ENCODE data around the gene MTFR2. TPM values are rescaled to one million over a fixed set of nuclear protein-coding genes. Genes with fewer than 3 reads are reported as not detected.
"Not testable (repeated sequence)": the region's sequence is repeated elsewhere in the genome, so short reads cannot be mapped to it uniquely, and the experiment has no call there.

MTFR2 gene
- total RNA-seq, 2 donors from 2014 or later, result 0.65 to 0.71 TPM

DNA sequence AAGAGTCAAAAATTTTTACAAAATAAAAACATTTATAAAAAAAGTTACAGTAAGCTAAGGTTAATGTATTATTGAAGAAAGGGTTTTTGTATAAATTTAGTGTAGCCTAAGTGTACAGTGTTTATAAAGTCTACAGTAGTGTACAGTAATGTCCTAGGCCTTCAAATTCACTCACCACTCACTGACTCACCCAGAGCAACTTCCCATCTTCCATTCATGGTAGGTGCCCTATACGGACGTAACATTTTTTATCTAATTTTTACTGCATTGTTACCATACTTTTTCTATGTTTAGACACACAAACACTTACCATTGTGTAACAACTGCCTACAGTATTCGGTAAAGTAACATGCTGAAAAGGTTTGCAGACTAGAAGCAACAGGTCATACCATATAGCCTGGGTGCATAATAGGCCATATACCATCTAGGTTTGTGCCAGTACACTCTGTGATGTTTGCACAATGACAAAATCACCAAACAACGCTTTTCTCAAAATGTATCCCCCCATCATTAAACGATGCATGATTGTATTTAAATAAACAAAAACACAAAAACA lies 6.0 kb downstream of the MTFR2 start:
- intact Hi-C loops (cut with DNase I), result no loop called here
- DNase-seq (ENCODE audit: low spot score), result no peak

DNA sequence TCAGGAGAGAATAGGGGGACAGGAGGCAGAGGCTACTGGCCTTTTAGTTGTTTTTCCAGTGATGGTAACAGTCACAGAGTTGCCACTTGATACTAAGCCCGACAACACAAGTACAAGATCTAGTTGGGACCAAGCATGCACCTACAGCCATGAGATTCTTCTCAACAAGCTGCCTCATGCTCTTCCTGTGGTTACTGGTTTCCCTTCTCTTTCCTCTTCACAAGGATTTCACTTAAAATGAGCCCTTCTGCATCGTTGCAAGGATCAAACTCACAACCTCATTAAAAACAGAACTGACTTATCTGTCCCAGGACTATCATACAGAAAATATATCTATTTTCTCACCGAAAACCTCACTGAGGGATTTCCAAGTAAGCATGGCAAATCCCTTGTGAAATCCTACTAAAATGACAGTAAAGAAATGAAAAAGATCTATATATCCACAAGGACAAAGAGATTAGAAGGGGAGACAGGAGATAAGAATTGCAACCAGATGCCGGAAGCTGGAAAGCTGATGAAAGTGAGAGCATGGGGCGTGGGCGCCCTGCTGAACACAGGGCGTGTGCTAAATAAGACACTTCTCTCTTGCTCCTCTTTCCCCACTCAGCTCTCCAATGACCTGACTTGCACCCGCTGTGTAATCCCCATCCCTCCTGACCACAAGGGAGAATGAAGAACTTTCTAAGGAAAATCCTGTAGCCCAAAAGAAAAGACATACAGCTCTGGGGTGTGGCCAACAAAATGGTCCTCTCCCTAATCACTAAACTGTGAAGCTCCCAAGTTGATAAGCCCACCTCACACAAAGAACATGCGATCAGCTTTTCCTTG lies 13.4 kb downstream of the MTFR2 start:
- intact Hi-C loops (cut with DNase I), result no loop called here
- DNase-seq (ENCODE audit: low spot score), result no peak

DNA sequence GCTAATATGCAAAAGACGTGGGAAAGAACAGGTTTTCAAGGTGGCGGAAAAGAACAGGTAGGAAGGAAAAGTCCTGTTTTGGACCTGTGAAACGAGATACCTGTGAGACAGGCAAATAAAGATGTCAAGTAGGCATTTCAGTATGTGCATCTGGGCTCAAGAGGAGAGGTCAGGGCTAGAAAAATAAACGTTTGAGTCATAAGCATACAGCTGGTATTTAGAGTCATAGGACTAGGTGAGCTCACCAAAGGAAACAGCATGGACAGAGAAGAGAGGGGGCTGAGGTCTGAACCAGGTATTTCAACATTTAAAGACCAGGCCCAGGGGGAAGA lies 14.9 kb downstream of the MTFR2 start:
- intact Hi-C loops (cut with DNase I), result no loop called here
- no peak for DNase-seq (ENCODE audit: low spot score)

DNA sequence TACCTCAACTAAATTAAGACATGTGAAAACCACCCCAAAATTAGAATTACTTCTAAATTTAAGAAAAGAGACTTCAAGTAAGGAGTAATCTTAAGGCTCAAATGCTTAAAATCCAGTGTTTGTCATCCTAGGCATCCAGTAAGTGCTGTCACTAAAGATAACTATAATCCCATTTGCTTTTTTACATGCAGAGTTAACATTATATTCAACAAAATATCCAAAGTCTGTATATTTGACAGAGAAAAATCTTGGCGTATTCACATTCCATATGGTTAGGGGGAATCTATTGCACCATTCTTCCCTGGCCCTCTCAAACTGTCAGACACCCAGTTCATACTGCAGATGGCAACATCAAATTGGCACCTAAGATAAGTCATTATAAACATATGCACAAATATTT lies 17.4 kb downstream of the MTFR2 start:
- intact Hi-C loops (cut with DNase I), result no loop called here

DNA sequence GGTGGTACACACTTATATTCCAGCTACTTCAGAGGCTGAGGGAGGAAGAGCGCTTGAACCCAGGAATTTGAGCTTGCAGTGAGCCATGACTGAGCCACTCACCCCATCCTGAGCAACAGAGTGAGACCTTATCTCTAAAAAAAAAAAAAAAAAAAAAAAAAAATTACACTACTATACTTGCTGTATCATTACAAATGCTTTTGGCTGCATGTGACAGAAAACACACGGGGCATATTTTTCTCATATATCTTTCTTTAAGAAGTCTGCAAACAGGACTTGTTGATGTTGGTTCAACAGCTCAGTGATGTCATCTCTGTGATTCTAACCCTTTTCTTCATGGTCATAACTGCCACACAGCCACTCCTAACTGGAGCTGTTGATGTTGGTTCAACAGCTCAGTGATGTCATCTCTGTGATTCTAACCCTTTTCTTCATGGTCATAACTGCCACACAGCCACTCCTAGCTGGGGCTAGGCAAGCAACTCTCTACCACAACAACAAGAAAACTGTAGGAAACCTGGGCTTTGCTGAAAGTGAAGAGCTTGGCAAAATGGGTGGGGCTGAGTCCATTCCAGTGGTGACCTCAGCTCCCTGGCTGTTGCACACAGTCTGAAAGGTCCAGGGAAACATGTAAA lies 19.8 kb downstream of the MTFR2 start:
- intact Hi-C loops (cut with DNase I), result no loop called here
- DNase-seq (ENCODE audit: low spot score), result no peak

More for the DNA sequence above, 17.4 kb downstream of the MTFR2 start:
- DNase-seq (ENCODE audit: low spot score), result no peak

DNA sequence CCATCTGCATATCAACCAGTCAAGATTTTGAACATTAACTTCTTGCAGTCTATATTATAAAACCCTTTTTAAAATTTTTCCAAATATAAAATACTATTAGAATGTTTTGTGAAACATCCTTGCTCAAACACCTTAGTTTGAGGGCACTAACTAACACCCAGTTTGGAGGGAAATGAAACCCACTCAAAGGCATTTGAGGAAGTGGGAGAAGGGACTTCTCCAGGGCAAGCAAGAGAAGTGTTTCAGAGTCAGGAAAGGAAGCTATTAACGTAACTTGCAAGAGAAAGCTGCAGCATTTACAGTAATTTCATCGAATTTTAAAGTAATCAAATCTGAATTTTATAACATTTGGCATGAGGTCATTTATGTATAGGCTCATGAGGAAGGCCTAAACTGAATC lies 21.3 kb downstream of the MTFR2 start:
- intact Hi-C loops (cut with DNase I), result loop anchor here (5.0 to 10.0 kb wide), 2 partner anchors 692 to 694 kb away; no protein-coding TSS in a partner anchor
- DNase-seq (ENCODE audit: low spot score), result no peak

GRCh38 chr6:136226674-136227377 lies 23.3 kb downstream of the MTFR2 start:
- intact Hi-C loops (cut with DNase I), result loop anchor here (2.0 to 10.0 kb wide), 3 partner anchors 64 to 692 kb away; no protein-coding TSS in a partner anchor
- DNase-seq (ENCODE audit: low spot score), result no peak

- intact Hi-C loops (cut with DNase I), result loop anchor here (2.0 to 10.0 kb wide), 3 partner anchors 65 to 691 kb away; no protein-coding TSS in a partner anchor
- DNase-seq (ENCODE audit: low spot score), result no peak
Observed at GRCh38 chr6:136226027-136226673, 24.0 kb downstream of the MTFR2 start.

GRCh38 chr6:136225496-136225895 lies 24.6 kb downstream of the MTFR2 start:
- DNase-seq (ENCODE audit: low spot score), result no peak

DNA sequence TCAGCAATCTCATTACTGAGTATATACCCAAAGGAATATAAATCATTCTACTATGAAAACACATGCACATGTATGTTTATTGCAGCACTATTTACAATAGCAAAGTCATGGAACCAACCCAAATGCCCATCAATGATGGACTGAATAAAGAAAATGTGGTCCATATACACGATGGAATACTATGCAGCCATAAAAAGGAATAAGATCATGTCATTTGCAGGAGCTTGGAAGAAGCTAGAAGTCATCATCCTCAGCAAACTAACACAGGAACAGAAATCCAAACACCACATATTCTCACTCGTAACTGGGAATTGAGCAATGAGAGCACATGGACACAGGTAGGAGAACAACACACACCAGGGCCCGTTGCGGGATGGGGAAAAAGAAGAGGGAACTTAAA lies 25.1 kb downstream of the MTFR2 start:
- intact Hi-C loops (cut with DNase I), result loop anchor here (5.0 to 10.0 kb wide), 2 partner anchors 688 to 690 kb away; no protein-coding TSS in a partner anchor
- not testable (repeated sequence) for DNase-seq (ENCODE audit: low spot score)

More at GRCh38 chr6:136225496-136225895, 24.6 kb downstream of the MTFR2 start:
- intact Hi-C loops (cut with DNase I), result loop anchor here (5.0 to 10.0 kb wide), 2 partner anchors 688 to 691 kb away; no protein-coding TSS in a partner anchor

- intact Hi-C loops (cut with DNase I), result no loop called here
- no peak for DNase-seq (ENCODE audit: low spot score)
Observed at GRCh38 chr6:136216503-136217401, 33.4 kb downstream of the MTFR2 start.

GRCh38 chr6:136213853-136214252 lies 36.3 kb downstream of the MTFR2 start:
- intact Hi-C loops (cut with DNase I), result no loop called here
- no peak for DNase-seq (ENCODE audit: low spot score)

- intact Hi-C loops (cut with DNase I), result no loop called here
Observed at GRCh38 chr6:136213012-136213539, 37.0 kb downstream of the MTFR2 start.

DNA sequence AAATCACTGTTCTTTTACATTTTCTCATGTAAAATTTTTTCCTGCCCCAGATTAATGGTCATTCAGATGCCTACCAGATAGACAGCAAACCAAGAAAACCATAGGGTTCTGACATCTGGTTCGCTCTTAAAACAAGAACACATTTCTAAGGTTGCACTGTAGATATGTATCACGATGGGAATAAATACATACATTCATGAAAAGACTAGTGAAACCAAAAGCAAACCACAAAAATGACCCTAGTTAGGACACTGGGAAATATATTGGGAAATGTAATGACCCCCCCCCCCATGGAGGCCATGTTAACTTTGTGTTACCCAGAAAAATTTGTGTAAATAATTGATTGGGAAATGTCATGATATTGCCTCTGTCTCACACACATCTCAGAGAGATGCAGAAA lies 37.5 kb downstream of the MTFR2 start:
- DNase-seq (ENCODE audit: low spot score), result no peak
- intact Hi-C loops (cut with DNase I), result no loop called here

More at GRCh38 chr6:136213012-136213539, 37.0 kb downstream of the MTFR2 start:
- DNase-seq (ENCODE audit: low spot score), result no peak

DNA sequence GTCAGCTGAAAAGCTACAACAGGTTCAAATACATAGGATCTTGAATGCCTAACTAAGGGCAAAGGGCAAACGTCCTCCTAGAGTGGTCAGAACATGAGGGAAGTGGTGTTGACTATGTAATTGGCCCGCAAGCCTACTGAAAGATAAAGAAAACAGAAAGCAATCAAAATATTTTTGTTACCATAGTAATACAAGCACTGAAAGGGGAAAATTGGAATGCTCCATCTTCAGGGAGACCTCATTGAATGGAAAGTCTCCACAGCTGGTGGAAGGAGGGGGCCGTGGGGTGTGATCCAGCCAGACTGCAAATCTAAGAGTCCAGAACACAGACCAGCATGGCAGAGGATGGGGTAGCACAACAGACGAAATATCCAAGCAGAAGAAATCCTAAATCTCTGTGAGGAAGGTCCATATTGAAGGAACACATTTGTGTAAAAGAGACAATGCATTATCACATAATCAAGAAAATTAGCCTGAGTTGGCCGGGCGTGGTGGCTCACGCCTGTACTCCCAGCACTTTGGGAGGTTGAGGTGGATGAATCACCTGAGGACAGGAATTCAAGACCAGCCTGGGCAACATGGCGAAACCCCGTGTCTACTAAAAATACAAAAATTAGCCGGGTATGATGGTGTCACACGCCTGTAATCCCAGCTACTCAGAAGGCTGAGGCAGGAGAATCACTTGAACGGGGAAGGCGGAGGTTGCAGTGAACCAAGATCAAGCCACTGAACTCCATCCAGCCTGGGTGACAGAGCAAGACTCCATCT lies 39.5 kb downstream of the MTFR2 start:
- intact Hi-C loops (cut with DNase I), result no loop called here
- DNase-seq (ENCODE audit: low spot score), result no peak

- intact Hi-C loops (cut with DNase I), result no loop called here
- DNase-seq (ENCODE audit: low spot score), result no peak
Observed at GRCh38 chr6:136209496-136209895, 40.6 kb downstream of the MTFR2 start.

DNA sequence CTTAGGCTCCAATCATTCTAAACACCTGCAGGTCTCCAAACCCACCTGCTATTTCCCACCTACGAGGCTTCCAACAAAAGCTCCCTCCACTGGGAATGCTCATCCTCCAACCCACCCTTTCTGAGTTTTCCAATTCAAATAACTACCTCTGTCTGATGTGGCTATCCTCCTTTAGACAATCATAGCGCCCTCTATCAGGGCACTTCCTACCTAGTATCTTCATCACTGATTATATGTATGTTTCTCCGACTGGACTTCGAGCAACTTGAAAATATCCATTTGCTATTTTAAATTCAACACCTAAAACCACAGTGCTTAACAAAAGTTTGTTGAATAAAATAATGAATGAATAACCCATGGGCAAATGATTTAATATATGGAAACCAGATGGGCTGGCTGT lies 41.3 kb downstream of the MTFR2 start:
- intact Hi-C loops (cut with DNase I), result no loop called here
- DNase-seq (ENCODE audit: low spot score), result no peak

All from posterior vena cava (tissue), 2 donors.